ENCODE data around the gene TMEM209.

TMEM209 gene

DNA sequence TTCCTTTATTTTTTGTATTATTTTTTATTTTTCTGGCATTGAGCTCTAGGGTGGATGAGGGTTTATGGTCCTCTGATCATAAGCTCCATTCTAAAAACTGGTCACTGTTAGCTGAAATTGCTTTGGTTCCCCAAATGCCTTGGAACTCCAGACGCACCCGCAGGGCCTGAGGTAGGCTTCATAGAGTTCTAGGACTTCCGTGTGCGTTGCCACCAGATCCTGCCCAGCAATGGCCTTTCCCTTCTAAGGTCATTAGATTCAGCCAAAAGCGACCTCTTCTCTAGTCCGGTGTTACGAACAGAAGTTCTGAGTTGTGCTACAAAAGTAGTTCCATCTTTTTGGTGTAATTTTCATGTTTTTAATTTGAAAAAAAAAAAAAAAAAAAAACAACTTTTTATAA is 70.5 kb downstream of the TMEM209 start:
- H3K36me3 ChIP-seq (ENCODE audit: control insufficient read depth in 2 of 2, insufficient read depth in 1 of 2, low read length in 2 of 2) = peaks cover 5 to 42% of the 10 kb centered on the region in 2 experiments; a peak in 2 of 3 replicates
- POLR2A ChIA-PET = interaction anchor here (0.6 kb wide), 1 partner anchor 56 kb away, joined by 3 read pairs; no protein-coding TSS in a partner anchor

DNA sequence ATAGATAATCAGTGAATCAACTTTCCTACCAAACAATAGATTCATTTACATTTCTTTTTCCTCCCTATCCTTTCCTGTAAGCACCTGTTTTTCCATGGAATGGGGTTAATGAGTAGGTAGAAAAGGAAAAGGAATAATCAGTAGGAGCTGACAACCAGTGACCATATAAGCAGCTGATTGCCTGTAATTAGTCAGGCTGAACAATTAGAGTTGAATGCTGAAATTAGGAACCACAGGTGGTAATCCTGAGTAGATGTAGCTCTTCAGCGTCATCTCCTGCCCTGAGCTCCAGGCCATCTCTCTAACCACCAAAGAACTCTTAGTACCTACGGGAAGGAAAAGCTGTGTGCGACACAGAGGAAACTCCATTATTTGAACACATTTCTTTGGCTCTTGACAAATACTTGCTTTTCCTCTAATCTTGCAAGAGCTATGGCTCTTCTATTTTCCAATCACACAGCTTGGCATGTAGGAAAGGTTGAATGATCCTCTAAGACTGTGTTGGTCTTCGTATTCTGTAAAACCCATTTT is 71.0 kb downstream of the TMEM209 start:
- Histone ChIP-seq H3K4me1 (ENCODE audit: control insufficient read depth, insufficient read depth, low read length) (no peaks in the 10 kb centered on the region), H3K4me3 (ENCODE audit: low read depth, low read length) (no peak overlapping the region), H3K9me3 (ENCODE audit: control insufficient read depth, insufficient read depth, low read depth, low read length) (no peaks in the 10 kb centered on the region), H3K36me3 (ENCODE audit: control insufficient read depth in 2 of 2, insufficient read depth in 1 of 2, low read length in 2 of 2) (peaks cover 5 to 43% of the 10 kb centered on the region in 2 experiments; a peak in 2 of 3 replicates), H3K27ac (ENCODE audit: extremely low read depth, low read depth, low read length) (no peak overlapping the region)
- CTCF ChIA-PET = no interaction called here
- POLR2A ChIA-PET = interaction anchor here (0.6 kb wide), 1 partner anchor 56 kb away, joined by 3 read pairs; no protein-coding TSS in a partner anchor
- TF ChIP-seq, protein P1, sequence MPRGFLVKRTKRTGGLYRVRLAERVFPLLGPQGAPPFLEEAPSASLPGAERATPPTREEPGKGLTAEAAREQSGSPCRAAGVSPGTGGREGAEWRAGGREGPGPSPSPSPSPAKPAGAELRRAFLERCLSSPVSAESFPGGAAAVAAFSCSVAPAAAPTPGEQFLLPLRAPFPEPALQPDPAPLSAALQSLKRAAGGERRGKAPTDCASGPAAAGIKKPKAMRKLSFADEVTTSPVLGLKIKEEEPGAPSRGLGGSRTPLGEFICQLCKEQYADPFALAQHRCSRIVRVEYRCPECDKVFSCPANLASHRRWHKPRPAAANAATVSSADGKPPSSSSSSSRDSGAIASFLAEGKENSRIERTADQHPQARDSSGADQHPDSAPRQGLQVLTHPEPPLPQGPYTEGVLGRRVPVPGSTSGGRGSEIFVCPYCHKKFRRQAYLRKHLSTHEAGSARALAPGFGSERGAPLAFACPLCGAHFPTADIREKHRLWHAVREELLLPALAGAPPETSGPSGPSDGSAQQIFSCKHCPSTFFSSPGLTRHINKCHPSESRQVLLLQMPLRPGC (tag by site-specific recombination; IDR thresholded peaks at IDR 0.05) = no peak
- TF ChIP-seq ZNF548 (tag by site-specific recombination; IDR thresholded peaks at IDR 0.05) (no peak), OSR2 (tag by site-specific recombination; IDR thresholded peaks at IDR 0.05) (no peak), ZNF501 (tag by site-specific recombination; IDR thresholded peaks at IDR 0.05) (no peak), HOXA7 (CRISPR knock-in tag; IDR thresholded peaks at IDR 0.05; ENCODE audit: borderline replicate concordance) (no peak), GFI1B (tag by site-specific recombination; IDR thresholded peaks at IDR 0.05) (no peak), ZNF791 (tag by site-specific recombination; IDR thresholded peaks at IDR 0.05) (no peak), ZNF157 (tag by site-specific recombination; IDR thresholded peaks at IDR 0.05) (no peak), ZNF274 (IDR thresholded peaks at IDR 0.05; ENCODE audit: low read length) (no peak), ZNF274 (tag by site-specific recombination; IDR thresholded peaks at IDR 0.05; ENCODE audit: borderline replicate concordance) (no peak), ZSCAN16 (tag by site-specific recombination; IDR thresholded peaks at IDR 0.05) (no peak), ZNF677 (tag by site-specific recombination; IDR thresholded peaks at IDR 0.05) (no peak), ZBTB7A (tag by site-specific recombination; IDR thresholded peaks at IDR 0.05; ENCODE audit: low read depth) (no peak), ZNF16 (tag by site-specific recombination; IDR thresholded peaks at IDR 0.05; ENCODE audit: low read depth) (no peak), ZNF223 (tag by site-specific recombination; IDR thresholded peaks at IDR 0.05) (no peak), ZNF792 (tag by site-specific recombination; IDR thresholded peaks at IDR 0.05) (no peak), GLIS2 (tag by site-specific recombination; IDR thresholded peaks at IDR 0.05) (no peak), ZNF623 (tag by site-specific recombination; IDR thresholded peaks at IDR 0.05) (no peak)
- TF ChIP-seq, protein P2, sequence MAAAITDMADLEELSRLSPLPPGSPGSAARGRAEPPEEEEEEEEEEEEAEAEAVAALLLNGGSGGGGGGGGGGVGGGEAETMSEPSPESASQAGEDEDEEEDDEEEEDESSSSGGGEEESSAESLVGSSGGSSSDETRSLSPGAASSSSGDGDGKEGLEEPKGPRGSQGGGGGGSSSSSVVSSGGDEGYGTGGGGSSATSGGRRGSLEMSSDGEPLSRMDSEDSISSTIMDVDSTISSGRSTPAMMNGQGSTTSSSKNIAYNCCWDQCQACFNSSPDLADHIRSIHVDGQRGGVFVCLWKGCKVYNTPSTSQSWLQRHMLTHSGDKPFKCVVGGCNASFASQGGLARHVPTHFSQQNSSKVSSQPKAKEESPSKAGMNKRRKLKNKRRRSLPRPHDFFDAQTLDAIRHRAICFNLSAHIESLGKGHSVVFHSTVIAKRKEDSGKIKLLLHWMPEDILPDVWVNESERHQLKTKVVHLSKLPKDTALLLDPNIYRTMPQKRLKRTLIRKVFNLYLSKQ (tag by site-specific recombination; IDR thresholded peaks at IDR 0.05; ENCODE audit: borderline replicate concordance) = no peak
- TF ChIP-seq, protein P3, sequence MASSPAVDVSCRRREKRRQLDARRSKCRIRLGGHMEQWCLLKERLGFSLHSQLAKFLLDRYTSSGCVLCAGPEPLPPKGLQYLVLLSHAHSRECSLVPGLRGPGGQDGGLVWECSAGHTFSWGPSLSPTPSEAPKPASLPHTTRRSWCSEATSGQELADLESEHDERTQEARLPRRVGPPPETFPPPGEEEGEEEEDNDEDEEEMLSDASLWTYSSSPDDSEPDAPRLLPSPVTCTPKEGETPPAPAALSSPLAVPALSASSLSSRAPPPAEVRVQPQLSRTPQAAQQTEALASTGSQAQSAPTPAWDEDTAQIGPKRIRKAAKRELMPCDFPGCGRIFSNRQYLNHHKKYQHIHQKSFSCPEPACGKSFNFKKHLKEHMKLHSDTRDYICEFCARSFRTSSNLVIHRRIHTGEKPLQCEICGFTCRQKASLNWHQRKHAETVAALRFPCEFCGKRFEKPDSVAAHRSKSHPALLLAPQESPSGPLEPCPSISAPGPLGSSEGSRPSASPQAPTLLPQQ (tag by site-specific recombination; IDR thresholded peaks at IDR 0.05) = no peak

More for the DNA sequence above, 70.5 kb downstream of the TMEM209 start:
- TF ChIP-seq BCL11A (tag by site-specific recombination; IDR thresholded peaks at IDR 0.05; ENCODE audit: low read depth) (no peak), ZXDB (tag by site-specific recombination; IDR thresholded peaks at IDR 0.05) (no peak), SCRT2 (tag by site-specific recombination; IDR thresholded peaks at IDR 0.05) (no peak), GLIS2 (tag by site-specific recombination; IDR thresholded peaks at IDR 0.05) (no peak)
- TF ChIP-seq, protein P4, sequence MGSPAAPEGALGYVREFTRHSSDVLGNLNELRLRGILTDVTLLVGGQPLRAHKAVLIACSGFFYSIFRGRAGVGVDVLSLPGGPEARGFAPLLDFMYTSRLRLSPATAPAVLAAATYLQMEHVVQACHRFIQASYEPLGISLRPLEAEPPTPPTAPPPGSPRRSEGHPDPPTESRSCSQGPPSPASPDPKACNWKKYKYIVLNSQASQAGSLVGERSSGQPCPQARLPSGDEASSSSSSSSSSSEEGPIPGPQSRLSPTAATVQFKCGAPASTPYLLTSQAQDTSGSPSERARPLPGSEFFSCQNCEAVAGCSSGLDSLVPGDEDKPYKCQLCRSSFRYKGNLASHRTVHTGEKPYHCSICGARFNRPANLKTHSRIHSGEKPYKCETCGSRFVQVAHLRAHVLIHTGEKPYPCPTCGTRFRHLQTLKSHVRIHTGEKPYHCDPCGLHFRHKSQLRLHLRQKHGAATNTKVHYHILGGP (tag by site-specific recombination; IDR thresholded peaks at IDR 0.05) = no peak
- Histone ChIP-seq H3K9me3 (ENCODE audit: control insufficient read depth, insufficient read depth, low read depth, low read length) (no peaks in the 10 kb centered on the region), H3K4me1 (ENCODE audit: control insufficient read depth, insufficient read depth, low read length) (no peaks in the 10 kb centered on the region), H3K27ac (ENCODE audit: extremely low read depth, low read depth, low read length) (no peak overlapping the region), H3K4me3 (ENCODE audit: low read depth, low read length) (no peak overlapping the region)
- CTCF ChIA-PET = interaction anchor here (0.7 kb wide), 1 partner anchor 1595 kb away, joined by 3 read pairs; no protein-coding TSS in a partner anchor
